Esophagus (tissue), 2 donors: Measurements from ENCODE around the gene FOXP4. TPM values are rescaled to one million over a fixed set of nuclear protein-coding genes. Genes with fewer than 3 reads are reported as not detected.

Experiments used
- H3K27ac ChIP-seq, 2 donors: one replicate each; pipeline ENCODE4 v1.5.1; 2013; ENCODE audit warnings: low read depth in 2 of 2, mild to moderate bottlenecking in 2 of 2, inconsistent platforms in 1 of 2, low read length in 1 of 2, moderate library complexity in 1 of 2
- H3K27me3 ChIP-seq, 2 donors: one replicate each; pipeline ENCODE4 v1.6.1; 2013; ENCODE audit warnings: low read length in 2 of 2, control low read depth in 1 of 2, mild to moderate bottlenecking in 1 of 2; ENCODE audit not compliant: insufficient read depth in 2 of 2, control insufficient read depth in 1 of 2
- H3K36me3 ChIP-seq, 2 donors: one replicate each; pipeline ENCODE4 v1.6.1; 2013; ENCODE audit warnings: low read length in 1 of 2; ENCODE audit not compliant: control insufficient read depth in 2 of 2, insufficient read depth in 2 of 2
- H3K4me1 ChIP-seq, 2 donors: one replicate each; pipeline ENCODE4 v1.6.1; 2013; ENCODE audit warnings: low read length in 1 of 2; ENCODE audit not compliant: control insufficient read depth in 2 of 2, insufficient read depth in 2 of 2
- H3K4me3 ChIP-seq, 2 donors: one replicate each; pipeline ENCODE4 v1.5.1; 2013; ENCODE audit warnings: low read length in 2 of 2, mild to moderate bottlenecking in 2 of 2, low read depth in 1 of 2, moderate library complexity in 1 of 2
- H3K9me3 ChIP-seq, 2 donors: one replicate each; pipeline ENCODE4 v1.6.1; 2013; ENCODE audit warnings: mild to moderate bottlenecking in 2 of 2, low read depth in 1 of 2, low read length in 1 of 2, moderate library complexity in 1 of 2; ENCODE audit not compliant: control insufficient read depth in 2 of 2, insufficient read depth in 1 of 2
- WGBS, 2 donors: extraction: QIAGEN DNeasy Blood & Tissue Kit; methylation state at CpG; one replicate each; pipeline ENCODE4 v1.1.7; 2013; 5-methylcytosine and 5-hydroxymethylcytosine counted together
- polyA plus RNA-seq, 2 donors: library from polyadenylated mRNA; stranded (reverse); fragments of 200-250 nt; gene quantifications; one replicate each; pipeline ENCODE4 v1.2.3, GENCODE V29; 2013
- donor health status: healthy with polysubstance abuse.
- donor health status: Bipolar disorder and iron deficiency.

Gene FOXP4
- polyA plus RNA-seq, 2 donors = 6.6 to 8.4 TPM

GRCh38 chr6:41563060-41563776 lies 17.0 kb downstream of the FOXP4 start:
- H3K9me3 ChIP-seq = no peaks in the 10 kb centered on the region
- peaks cover 9 to 20% of the 10 kb centered on the region in 2 donors for H3K36me3 ChIP-seq
- H3K27me3 ChIP-seq = no peaks in the 10 kb centered on the region
- H3K4me1 ChIP-seq = no peaks in the 10 kb centered on the region
- H3K4me3 ChIP-seq = no peak overlapping the region
- no peak overlapping the region for H3K27ac ChIP-seq
- 60 to 74% methylated on average over 8 of the region's 8 CpGs for WGBS, 2 donors

GRCh38 chr6:41564448-41565142 lies 18.4 kb downstream of the FOXP4 start:
- peaks cover 0 to 2% of the 10 kb centered on the region in 2 donors for H3K4me1 ChIP-seq
- WGBS, 2 donors = 95 to 97% methylated on average over 5 of the region's 5 CpGs
- H3K9me3 ChIP-seq = no peaks in the 10 kb centered on the region
- H3K27ac ChIP-seq = no peak overlapping the region
- H3K27me3 ChIP-seq = no peaks in the 10 kb centered on the region
- H3K36me3 ChIP-seq = peaks cover 9 to 25% of the 10 kb centered on the region in 2 donors
- no peak overlapping the region for H3K4me3 ChIP-seq

- Histone ChIP-seq H3K27me3 (no peaks in the 10 kb centered on the region), H3K4me1 (peaks cover 0 to 2% of the 10 kb centered on the region in 2 donors), H3K27ac (no peak overlapping the region), H3K36me3 (peaks cover 9 to 28% of the 10 kb centered on the region in 2 donors), H3K9me3 (no peaks in the 10 kb centered on the region), H3K4me3 (no peak overlapping the region)
- 96 to 98% methylated on average over 13 of the region's 13 CpGs for WGBS, 2 donors
Observed at GRCh38 chr6:41565701-41566100, 19.5 kb downstream of the FOXP4 start.

GRCh38 chr6:41566961-41567360 lies 20.8 kb downstream of the FOXP4 start:
- no peaks in the 10 kb centered on the region for H3K9me3 ChIP-seq
- WGBS, 2 donors = 89 to 92% methylated on average over 1 of the region's 1 CpG
- peaks cover 0 to 5% of the 10 kb centered on the region in 2 donors for H3K4me1 ChIP-seq
- H3K27me3 ChIP-seq = no peaks in the 10 kb centered on the region
- no peak overlapping the region for H3K4me3 ChIP-seq
- no peak overlapping the region for H3K27ac ChIP-seq
- H3K36me3 ChIP-seq = peaks cover 9 to 31% of the 10 kb centered on the region in 2 donors

GRCh38 chr6:41567684-41568083 lies 21.5 kb downstream of the FOXP4 start:
- WGBS, 2 donors = 80 to 95% methylated on average over 1 of the region's 1 CpG
- no peaks in the 10 kb centered on the region for H3K9me3 ChIP-seq
- peaks cover 0 to 5% of the 10 kb centered on the region in 2 donors for H3K4me1 ChIP-seq
- no peaks in the 10 kb centered on the region for H3K27me3 ChIP-seq
- H3K27ac ChIP-seq = no peak overlapping the region
- H3K36me3 ChIP-seq = peaks cover 9 to 31% of the 10 kb centered on the region in 2 donors
- H3K4me3 ChIP-seq = no peak overlapping the region

- no peak overlapping the region for H3K4me3 ChIP-seq
- peaks cover 9 to 31% of the 10 kb centered on the region in 2 donors for H3K36me3 ChIP-seq
- H3K27ac ChIP-seq = no peak overlapping the region
- H3K27me3 ChIP-seq = no peaks in the 10 kb centered on the region
- H3K9me3 ChIP-seq = no peaks in the 10 kb centered on the region
- peaks cover 0 to 5% of the 10 kb centered on the region in 2 donors for H3K4me1 ChIP-seq
- 90 to 94% methylated on average over 6 of the region's 6 CpGs for WGBS, 2 donors
Observed at GRCh38 chr6:41568202-41568584, 22.0 kb downstream of the FOXP4 start.

- Histone ChIP-seq H3K27ac (no peak overlapping the region), H3K36me3 (peaks cover 9 to 31% of the 10 kb centered on the region in 2 donors), H3K27me3 (no peaks in the 10 kb centered on the region), H3K4me3 (no peak overlapping the region), H3K9me3 (no peaks in the 10 kb centered on the region), H3K4me1 (peaks cover 0 to 5% of the 10 kb centered on the region in 2 donors)
- 76 to 81% methylated on average over 13 of the region's 13 CpGs for WGBS, 2 donors
Observed at GRCh38 chr6:41568585-41569384, 22.6 kb downstream of the FOXP4 start.

- no peaks in the 10 kb centered on the region for H3K9me3 ChIP-seq
- H3K27me3 ChIP-seq = no peaks in the 10 kb centered on the region
- 75 to 91% methylated on average over 5 of the region's 5 CpGs for WGBS, 2 donors
- peaks cover 0 to 5% of the 10 kb centered on the region in 2 donors for H3K4me1 ChIP-seq
- H3K36me3 ChIP-seq = peaks cover 9 to 31% of the 10 kb centered on the region in 2 donors
- H3K27ac ChIP-seq = no peak overlapping the region
- no peak overlapping the region for H3K4me3 ChIP-seq
Observed at GRCh38 chr6:41570259-41570615, 24.1 kb downstream of the FOXP4 start.

- Histone ChIP-seq H3K4me1 (peaks cover 0 to 10% of the 10 kb centered on the region in 2 donors), H3K36me3 (peaks cover 9 to 23% of the 10 kb centered on the region in 2 donors), H3K9me3 (no peaks in the 10 kb centered on the region), H3K27me3 (no peaks in the 10 kb centered on the region), H3K27ac (no peak overlapping the region), H3K4me3 (no peak overlapping the region)
- 86 to 88% methylated on average over 15 of the region's 15 CpGs for WGBS, 2 donors
Observed at GRCh38 chr6:41571021-41571780, 25.0 kb downstream of the FOXP4 start.
